K562 (cell line): ENCODE results near the gene TOMM22. TPM values are rescaled to one million over a fixed set of nuclear protein-coding genes. Genes with fewer than 3 reads are reported as not detected.

ENCODE experiments used
- ATAC-seq: fragments of 200-7000 bp; cut with Tn5 transposase; 3 replicates; pipeline ENCODE4 v1.9.1; 2020; ENCODE audit warnings: moderate library complexity
- BruUV-seq: library from RNA; stranded (reverse); fragments of 400-500 nt; replicated peaks from 2 replicates; lab custom pipeline; 2021; lab: Mats Ljungman, UMichigan
- CTCF ChIA-PET: fragments of 300-600 bp; formaldehyde crosslinking; extraction: SDS; loops from one replicate; lab custom pipeline; 2021; ENCODE audit warnings: low intra/inter-chr PET ratio; lab: Yijun Ruan, JAX
- POLR2A ChIA-PET: fragments of 300-600, 350-650 bp; sonication (Branson Sonifier 250); formaldehyde crosslinking; extraction: SDS; loops from one replicate; lab custom pipeline; 2021; ENCODE audit warnings: antibody characterized with exemption, inconsistent platforms; lab: Yijun Ruan, JAX
- DNase-seq, 4 experiments: peaks; one replicate each; pipeline versions ENCODE4 v3.0.0 to v3.0.0-alpha.2; 2011 to 2018; ENCODE audit warnings: low spot score in 3 of 4, mixed read lengths in 3 of 4; ENCODE audit errors: extremely low read depth in 1 of 4
- FAIRE-seq: peaks from 2 replicates; lab custom pipeline; 2011; peaks lifted over from hg19 to GRCh38; lab: Jason Lieb, UNC
- H2AFZ ChIP-seq: 2 replicates; pipeline ENCODE4 v1.6.0; 2011; ENCODE audit warnings: low read depth, low read length, control low read depth, inconsistent platforms
- H3K27ac ChIP-seq: fragments of 200-600 bp; 3 replicates; pipeline ENCODE4 v1.8.0; 2011; ENCODE audit warnings: low read depth, mild to moderate bottlenecking, control low read depth, inconsistent platforms, low read length, moderate library complexity, mixed read lengths; ENCODE audit errors: extremely low read depth
- H3K27me3 ChIP-seq, 2 experiments: fragments of 300-600 bp in 1 of 2; 2 replicates in 1 of 2; 3 replicates in 1 of 2; pipeline versions ENCODE4 v1.6.0 to v1.8.0; 2011; ENCODE audit warnings: inconsistent platforms in 2 of 2, low read length in 2 of 2, mild to moderate bottlenecking in 1 of 2, mixed read lengths in 1 of 2, moderate library complexity in 1 of 2; ENCODE audit not compliant: control insufficient read depth in 2 of 2, insufficient read depth in 2 of 2
- H3K36me3 ChIP-seq: fragments of 300-600 bp; 3 replicates; pipeline ENCODE4 v1.8.0; 2011; ENCODE audit warnings: mild to moderate bottlenecking, low read length, inconsistent platforms; ENCODE audit not compliant: control insufficient read depth, insufficient read depth
- H3K4me1 ChIP-seq, 2 experiments: fragments of 200-600 bp in 1 of 2; replicated peaks in 1 of 2; 2 replicates in 1 of 2; 3 replicates in 1 of 2; pipeline versions ENCODE4 v1.5.1 to v1.8.0; 2011; ENCODE audit warnings: inconsistent platforms in 2 of 2, low read length in 2 of 2, mild to moderate bottlenecking in 1 of 2, mixed read lengths in 1 of 2, moderate library complexity in 1 of 2; ENCODE audit not compliant: control insufficient read depth in 2 of 2, insufficient read depth in 2 of 2
- H3K4me2 ChIP-seq: 2 replicates; pipeline ENCODE4 v1.6.1; 2011; ENCODE audit warnings: low read length, control low read depth, inconsistent platforms, mixed read lengths; ENCODE audit not compliant: insufficient read depth
- H3K4me3 ChIP-seq: fragments of 200-600 bp; sonication (generic), shearing (Covaris generic); 2 replicates; pipeline ENCODE4 v1.5.1; 2016; ENCODE audit warnings: control low read depth, inconsistent platforms
- H3K79me2 ChIP-seq: fragments of 200-600 bp; 3 replicates; pipeline ENCODE4 v1.8.0; 2011; ENCODE audit warnings: low read length, inconsistent platforms; ENCODE audit not compliant: control insufficient read depth, insufficient read depth
- H3K9ac ChIP-seq, 2 experiments: 2 replicates each; pipeline versions ENCODE4 v1.6.0 to v1.6.1; 2011; ENCODE audit warnings: low read depth in 2 of 2, low read length in 2 of 2, control low read depth in 1 of 2, inconsistent platforms in 1 of 2, mild to moderate bottlenecking in 1 of 2, mixed read lengths in 1 of 2; ENCODE audit not compliant: insufficient read depth in 1 of 2
- H3K9me1 ChIP-seq: one replicate; pipeline ENCODE4 v1.6.0; 2011; ENCODE audit warnings: inconsistent platforms, mild to moderate bottlenecking, low read length, moderate library complexity; ENCODE audit not compliant: control insufficient read depth, insufficient read depth
- H3K9me3 ChIP-seq: replicated peaks from 2 replicates; pipeline ENCODE4 v1.5.1; 2011; ENCODE audit warnings: low read depth, low read length, inconsistent platforms; ENCODE audit not compliant: control insufficient read depth, insufficient read depth
- H4K20me1 ChIP-seq: replicated peaks from 2 replicates; pipeline ENCODE4 v1.6.1; 2011; ENCODE audit warnings: low read length, inconsistent platforms, mixed read lengths; ENCODE audit not compliant: control insufficient read depth, insufficient read depth
- ARHGAP35 ChIP-seq: fragments of 450-650 bp; IDR thresholded peaks from 2 replicates; pipeline ENCODE4 v1.6.1; 2018; ENCODE audit not compliant: partially characterized antibody
- COPS2 ChIP-seq: fragments of 450-650 bp; conservative IDR thresholded peaks from 2 replicates; pipeline ENCODE4 v1.6.1; 2016; ENCODE audit warnings: mild to moderate bottlenecking, moderate library complexity
- CTBP1 ChIP-seq: fragments of 450-650 bp; IDR thresholded peaks from 2 replicates; pipeline ENCODE4 v1.6.1; 2016; ENCODE audit warnings: borderline replicate concordance
- HDAC6 ChIP-seq: IDR thresholded peaks from 2 replicates; pipeline ENCODE4 v1.6.1; 2012; ENCODE audit warnings: low read depth, mild to moderate bottlenecking, control low read depth, inconsistent platforms, low read length, moderate library complexity
- MTF1 ChIP-seq: fragments of 250-450 bp; sonication (Bioruptor Pico); IDR thresholded peaks from 2 replicates; pipeline ENCODE4 v1.9.0; 2021; ENCODE audit warnings: moderate library complexity, mild to moderate bottlenecking, inconsistent platforms, borderline replicate concordance
- SRSF7 ChIP-seq: fragments of 200-400 bp; formaldehyde crosslinking; optimal IDR thresholded peaks from 2 replicates; pipeline ENCODE3; 2017; ENCODE audit warnings: mild to moderate bottlenecking, low read depth, low read length
- ZFP30 ChIP-seq: fragments of 250-450 bp; sonication (Bioruptor Pico); IDR thresholded peaks from 2 replicates; pipeline ENCODE4 v1.8.0; 2022; ENCODE audit warnings: moderate library complexity, mild to moderate bottlenecking, inconsistent platforms, borderline replicate concordance
- ZNF197 ChIP-seq: fragments of 200-800 bp; sonication (Bioruptor generic); IDR thresholded peaks from 2 replicates; pipeline ENCODE4 v1.6.1; 2016; ENCODE audit warnings: low read depth, missing genetic modification characterization, missing compliant biosample characterization
- ZNF699 ChIP-seq: fragments of 250-450 bp; sonication (Bioruptor Pico); IDR thresholded peaks from 2 replicates; pipeline ENCODE4 v1.8.0; 2021; ENCODE audit warnings: mild to moderate bottlenecking, moderate library complexity; ENCODE audit not compliant: insufficient replicate concordance
- WGBS: fragments of 100-300 bp; shearing (Covaris generic); methylation state at CpG from one replicate; pipeline ENCODE4 v1.1.6; 2016; ENCODE audit warnings: low coverage, mixed read lengths; ENCODE audit not compliant: insufficient coverage; ENCODE audit errors: missing lambda C conversion rate; 5-methylcytosine and 5-hydroxymethylcytosine counted together
- in situ Hi-C: fragments of 300-500 bp; cut with MboI; formaldehyde crosslinking; loops from 4 replicates; pipeline ENCODE4 v1.15.0; 2018; ENCODE audit warnings: inconsistent platforms, mixed read lengths
- intact Hi-C: fragments of 100-400 bp; cut with micrococcal nuclease; formaldehyde crosslinking; loops from 2 replicates; pipeline ENCODE4 v1.14.2; 2022
- polyA plus RNA-seq, 8 experiments: library from polyadenylated mRNA; depleted of rRNA in 4 of 8; stranded (reverse) in 5 of 8; unstranded in 3 of 8; fragments of >200 nt; fragmentation: Nextera tagmentation in 2 of 8; fragmentation: Illumina TruSeq in 1 of 8; extraction: Ambion mirVana in 2 of 8; extraction: Trizol in 1 of 8; gene quantifications; 2 replicates each; pipeline versions ENCODE4 v1.2.1 to v1.2.3, GENCODE V29; 2011 to 2014; ENCODE audit warnings: inconsistent platforms in 1 of 8, missing spikeins in 1 of 8
- total RNA-seq, 7 experiments: library from RNA; depleted of rRNA in 6 of 7; stranded (reverse); fragments of >200 nt in 6 of 7; fragmentation: Illumina TruSeq in 2 of 7; extraction: Trizol in 2 of 7; gene quantifications; 2 replicates each; pipeline versions ENCODE4 v1.2.1 to v1.2.3, GENCODE V29; 2011 to 2021; ENCODE audit warnings: low replicate concordance in 1 of 7
- TF ChIP-seq, protein P1 (sequence below): sonication (generic); formaldehyde crosslinking; IDR thresholded peaks from 2 replicates; pipeline ENCODE4 v1.8.1; 2023; ENCODE audit warnings: mild to moderate bottlenecking, missing genetic modification reagents
- TF ChIP-seq, protein P2 (sequence below): fragments of 450-650 bp; IDR thresholded peaks from 2 replicates; pipeline ENCODE4 v1.6.1; 2016; ENCODE audit warnings: antibody characterized with exemption
- TF ChIP-seq, protein P3 (sequence below), 3 experiments: fragments of 200-800 bp in 1 of 3; sonication (Bioruptor generic) in 1 of 3; sonication (generic) in 1 of 3; formaldehyde crosslinking in 1 of 3; IDR thresholded peaks; 2 replicates each; pipeline versions ENCODE4 v1.6.1 to v1.8.0; 2016 to 2022; ENCODE audit warnings: mild to moderate bottlenecking in 2 of 3, missing compliant biosample characterization in 2 of 3, missing genetic modification characterization in 2 of 3, missing genetic modification reagents in 1 of 3
- TF ChIP-seq, protein P4 (sequence below): fragments of 450-650 bp; formaldehyde crosslinking; IDR thresholded peaks from 2 replicates; pipeline ENCODE4 v1.4.0; 2020; ENCODE audit warnings: mild to moderate bottlenecking, moderate library complexity
- TF ChIP-seq, protein P5 (sequence below): fragments of 450-650 bp; IDR thresholded peaks from 2 replicates; pipeline ENCODE4 v1.6.1; 2016; ENCODE audit warnings: low read depth, mild to moderate bottlenecking, moderate library complexity

TOMM22 gene
- total and polyA plus RNA-seq, 9 of the 15 experiments (the other 6 are each of a cell fraction or from before 2014, with no cell fraction given), result 25.8 to 108 (median 73.8) TPM

DNA sequence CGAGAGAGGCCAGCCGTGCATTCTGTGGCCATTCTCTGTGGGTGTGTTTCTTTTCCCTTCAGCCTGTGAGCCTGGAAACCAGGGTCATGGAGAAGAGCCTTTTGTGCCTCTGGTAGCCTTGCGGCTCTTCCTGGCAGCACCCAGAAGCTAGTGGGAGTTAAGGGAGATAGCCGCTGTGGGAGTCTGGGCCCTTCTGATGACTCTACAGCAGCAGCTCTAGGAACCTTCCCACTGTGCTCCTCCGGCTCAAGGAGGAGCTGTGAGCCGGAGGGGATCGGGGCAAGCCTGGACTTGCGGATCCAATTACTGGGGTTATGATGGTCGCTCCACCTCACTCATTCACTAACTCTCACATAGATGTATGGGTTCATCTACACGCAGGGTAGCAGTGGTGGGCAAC lies 34.5 kb downstream of the TOMM22 start:
- no TSS peak for BruUV-seq
- Histone ChIP-seq H3K9me1 (peaks cover 3% of the 10 kb centered on the region), H3K27me3 (no peaks in the 10 kb centered on the region), H3K79me2 (peaks cover 53% of the 10 kb centered on the region), H3K9me3 (no peaks in the 10 kb centered on the region), H3K9ac (peak overlapping the region in 1 of 2 experiments; percentile 74; a peak in 2 of 4 replicates), H3K4me2 (no peak overlapping the region), H3K4me3 (no peak overlapping the region), H2AFZ (no peak overlapping the region), H3K27ac (no peak overlapping the region), H3K36me3 (peaks cover 57% of the 10 kb centered on the region; the same call in 2 of the 3 replicates), H3K4me1 (peaks cover 35 to 50% of the 10 kb centered on the region in 2 experiments; a peak in 4 of 5 replicates), H4K20me1 (peaks cover 47% of the 10 kb centered on the region)
- no peak for FAIRE-seq
- CTCF ChIA-PET, result no interaction called here
- no peak for TF ChIP-seq ARHGAP35
- no peak for TF ChIP-seq HDAC6
- no peak for TF ChIP-seq CTBP1
- TF ChIP-seq, protein P1, sequence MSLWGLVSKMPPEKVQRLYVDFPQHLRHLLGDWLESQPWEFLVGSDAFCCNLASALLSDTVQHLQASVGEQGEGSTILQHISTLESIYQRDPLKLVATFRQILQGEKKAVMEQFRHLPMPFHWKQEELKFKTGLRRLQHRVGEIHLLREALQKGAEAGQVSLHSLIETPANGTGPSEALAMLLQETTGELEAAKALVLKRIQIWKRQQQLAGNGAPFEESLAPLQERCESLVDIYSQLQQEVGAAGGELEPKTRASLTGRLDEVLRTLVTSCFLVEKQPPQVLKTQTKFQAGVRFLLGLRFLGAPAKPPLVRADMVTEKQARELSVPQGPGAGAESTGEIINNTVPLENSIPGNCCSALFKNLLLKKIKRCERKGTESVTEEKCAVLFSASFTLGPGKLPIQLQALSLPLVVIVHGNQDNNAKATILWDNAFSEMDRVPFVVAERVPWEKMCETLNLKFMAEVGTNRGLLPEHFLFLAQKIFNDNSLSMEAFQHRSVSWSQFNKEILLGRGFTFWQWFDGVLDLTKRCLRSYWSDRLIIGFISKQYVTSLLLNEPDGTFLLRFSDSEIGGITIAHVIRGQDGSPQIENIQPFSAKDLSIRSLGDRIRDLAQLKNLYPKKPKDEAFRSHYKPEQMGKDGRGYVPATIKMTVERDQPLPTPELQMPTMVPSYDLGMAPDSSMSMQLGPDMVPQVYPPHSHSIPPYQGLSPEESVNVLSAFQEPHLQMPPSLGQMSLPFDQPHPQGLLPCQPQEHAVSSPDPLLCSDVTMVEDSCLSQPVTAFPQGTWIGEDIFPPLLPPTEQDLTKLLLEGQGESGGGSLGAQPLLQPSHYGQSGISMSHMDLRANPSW (CRISPR knock-in tag), result no peak
- no peak for TF ChIP-seq ZFP30 (CRISPR knock-in tag)
- TF ChIP-seq, protein P2, sequence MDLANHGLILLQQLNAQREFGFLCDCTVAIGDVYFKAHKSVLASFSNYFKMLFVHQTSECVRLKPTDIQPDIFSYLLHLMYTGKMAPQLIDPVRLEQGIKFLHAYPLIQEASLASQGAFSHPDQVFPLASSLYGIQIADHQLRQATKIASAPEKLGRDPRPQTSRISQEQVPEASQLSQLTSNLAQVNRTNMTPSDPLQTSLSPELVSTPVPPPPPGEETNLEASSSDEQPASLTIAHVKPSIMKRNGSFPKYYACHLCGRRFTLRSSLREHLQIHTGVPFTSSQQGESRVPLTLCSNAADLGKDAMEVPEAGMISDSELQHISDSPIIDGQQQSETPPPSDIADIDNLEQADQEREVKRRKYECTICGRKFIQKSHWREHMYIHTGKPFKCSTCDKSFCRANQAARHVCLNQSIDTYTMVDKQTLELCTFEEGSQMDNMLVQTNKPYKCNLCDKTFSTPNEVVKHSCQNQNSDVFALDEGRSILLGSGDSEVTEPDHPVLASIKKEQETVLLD, result no peak
- TF ChIP-seq SRSF7, result no peak
- TF ChIP-seq, protein P3, sequence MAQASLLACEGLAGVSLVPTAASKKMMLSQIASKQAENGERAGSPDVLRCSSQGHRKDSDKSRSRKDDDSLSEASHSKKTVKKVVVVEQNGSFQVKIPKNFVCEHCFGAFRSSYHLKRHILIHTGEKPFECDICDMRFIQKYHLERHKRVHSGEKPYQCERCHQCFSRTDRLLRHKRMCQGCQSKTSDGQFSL (CRISPR knock-in tag; IDR thresholded peaks at IDR 0.05), result no peak
- TF ChIP-seq, protein P3 (tag; IDR thresholded peaks at IDR 0.05), result no peak
- no peak for TF ChIP-seq MTF1 (CRISPR knock-in tag)
- TF ChIP-seq ZNF197 (CRISPR knock-in tag), result no peak
- TF ChIP-seq, protein P4, sequence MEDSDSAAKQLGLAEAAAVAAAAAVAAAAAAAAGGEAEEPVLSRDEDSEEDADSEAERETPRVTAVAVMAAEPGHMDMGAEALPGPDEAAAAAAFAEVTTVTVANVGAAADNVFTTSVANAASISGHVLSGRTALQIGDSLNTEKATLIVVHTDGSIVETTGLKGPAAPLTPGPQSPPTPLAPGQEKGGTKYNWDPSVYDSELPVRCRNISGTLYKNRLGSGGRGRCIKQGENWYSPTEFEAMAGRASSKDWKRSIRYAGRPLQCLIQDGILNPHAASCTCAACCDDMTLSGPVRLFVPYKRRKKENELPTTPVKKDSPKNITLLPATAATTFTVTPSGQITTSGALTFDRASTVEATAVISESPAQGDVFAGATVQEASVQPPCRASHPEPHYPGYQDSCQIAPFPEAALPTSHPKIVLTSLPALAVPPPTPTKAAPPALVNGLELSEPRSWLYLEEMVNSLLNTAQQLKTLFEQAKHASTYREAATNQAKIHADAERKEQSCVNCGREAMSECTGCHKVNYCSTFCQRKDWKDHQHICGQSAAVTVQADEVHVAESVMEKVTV (CRISPR knock-in tag), result no peak
- TF ChIP-seq, protein P5, sequence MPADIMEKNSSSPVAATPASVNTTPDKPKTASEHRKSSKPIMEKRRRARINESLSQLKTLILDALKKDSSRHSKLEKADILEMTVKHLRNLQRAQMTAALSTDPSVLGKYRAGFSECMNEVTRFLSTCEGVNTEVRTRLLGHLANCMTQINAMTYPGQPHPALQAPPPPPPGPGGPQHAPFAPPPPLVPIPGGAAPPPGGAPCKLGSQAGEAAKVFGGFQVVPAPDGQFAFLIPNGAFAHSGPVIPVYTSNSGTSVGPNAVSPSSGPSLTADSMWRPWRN, result no peak
- TF ChIP-seq ZNF699 (CRISPR knock-in tag), result no peak
- TF ChIP-seq COPS2, result no peak
- in situ Hi-C loops (no loop called here), intact Hi-C loops (no loop called here)
- DNase-seq, result no peak
- no peak for ATAC-seq
- POLR2A ChIA-PET, result interaction anchor here (1.0 to 1.3 kb wide), 3 partner anchors 8 to 10 kb away, joined by 3 to 9 read pairs (median 7); partner anchors contain the start of gene GTPBP1
- WGBS, result 100% methylated on average over 5 of the region's 10 CpGs
